DMS79 treated with DMSO at 0.1 percent for 48 hours (cell line): Measurements from ENCODE around the gene FRMD1.

Experiments
- DNase-seq: peaks from one replicate; lab custom pipeline; 2025; lab: John Stamatoyannopoulos, UW

The FRMD1 gene

GRCh38 chr6:168004945-168005344 lies 74.1 kb downstream of the FRMD1 start:
- DNase-seq: no peak

- no peak for DNase-seq
These were observed 75.0 kb downstream of the FRMD1 start for GRCh38 chr6:168004023-168004422.
